Thymus (tissue), 11 donors: ENCODE data around the gene STX7. TPM values are rescaled to one million over a fixed set of nuclear protein-coding genes. Genes with fewer than 3 reads are reported as not detected.
A peak's percentile ranks its signal among the peaks of the same experiment; 100 is the strongest.

ENCODE experiments used
- DNase-seq, 9 donors: peaks; one replicate each; pipeline ENCODE4 v3.0.0-alpha.2; 2013; ENCODE audit warnings: low spot score in 9 of 9, low read depth in 6 of 9, missing footprints in 1 of 9
- H3K27ac ChIP-seq, 2 donors: one replicate each; pipeline ENCODE4 v1.5.1; 2013; ENCODE audit warnings: control low read depth in 1 of 2, low read depth in 1 of 2, low read length in 1 of 2, mild to moderate bottlenecking in 1 of 2, moderate library complexity in 1 of 2
- H3K27me3 ChIP-seq, 2 donors: one replicate each; pipeline ENCODE4 v1.5.1; 2013; ENCODE audit warnings: low read length in 1 of 2; ENCODE audit not compliant: control insufficient read depth in 2 of 2, insufficient read depth in 1 of 2
- H3K36me3 ChIP-seq, 2 donors: one replicate each; pipeline ENCODE4 v1.5.1; 2013; ENCODE audit warnings: low read length in 1 of 2, mild to moderate bottlenecking in 1 of 2, moderate library complexity in 1 of 2; ENCODE audit not compliant: control insufficient read depth in 2 of 2, insufficient read depth in 2 of 2
- H3K4me1 ChIP-seq, 2 donors: one replicate each; pipeline ENCODE4 v1.5.1; 2013; ENCODE audit warnings: low read length in 2 of 2; ENCODE audit not compliant: control insufficient read depth in 2 of 2, insufficient read depth in 2 of 2
- H3K4me3 ChIP-seq, 2 donors: one replicate each; pipeline ENCODE4 v1.5.1; 2013; ENCODE audit warnings: low read length in 2 of 2, control low read depth in 1 of 2, mild to moderate bottlenecking in 1 of 2
- H3K9me3 ChIP-seq, 2 donors: one replicate each; pipeline ENCODE4 v1.5.1; 2013; ENCODE audit warnings: low read length in 1 of 2, mild to moderate bottlenecking in 1 of 2; ENCODE audit not compliant: control insufficient read depth in 2 of 2, insufficient read depth in 1 of 2
- WGBS: extraction: QIAGEN DNeasy Blood & Tissue Kit; methylation state at CpG from one replicate; pipeline ENCODE4 v1.1.7; 2013; 5-methylcytosine and 5-hydroxymethylcytosine counted together
- polyA plus RNA-seq: library from polyadenylated mRNA; stranded (reverse); fragments of 200-250 nt; gene quantifications from one replicate; pipeline ENCODE4 v1.2.3, GENCODE V29; 2013
- total RNA-seq: library from RNA; stranded (reverse); fragments of 120-200 nt; gene quantifications from one replicate; pipeline ENCODE4 v1.2.4, GENCODE V29; 2013
- donor health status: healthy.

STX7 gene
- total and polyA plus RNA-seq, 2 donors, result 13.3 to 20.3 TPM

DNA sequence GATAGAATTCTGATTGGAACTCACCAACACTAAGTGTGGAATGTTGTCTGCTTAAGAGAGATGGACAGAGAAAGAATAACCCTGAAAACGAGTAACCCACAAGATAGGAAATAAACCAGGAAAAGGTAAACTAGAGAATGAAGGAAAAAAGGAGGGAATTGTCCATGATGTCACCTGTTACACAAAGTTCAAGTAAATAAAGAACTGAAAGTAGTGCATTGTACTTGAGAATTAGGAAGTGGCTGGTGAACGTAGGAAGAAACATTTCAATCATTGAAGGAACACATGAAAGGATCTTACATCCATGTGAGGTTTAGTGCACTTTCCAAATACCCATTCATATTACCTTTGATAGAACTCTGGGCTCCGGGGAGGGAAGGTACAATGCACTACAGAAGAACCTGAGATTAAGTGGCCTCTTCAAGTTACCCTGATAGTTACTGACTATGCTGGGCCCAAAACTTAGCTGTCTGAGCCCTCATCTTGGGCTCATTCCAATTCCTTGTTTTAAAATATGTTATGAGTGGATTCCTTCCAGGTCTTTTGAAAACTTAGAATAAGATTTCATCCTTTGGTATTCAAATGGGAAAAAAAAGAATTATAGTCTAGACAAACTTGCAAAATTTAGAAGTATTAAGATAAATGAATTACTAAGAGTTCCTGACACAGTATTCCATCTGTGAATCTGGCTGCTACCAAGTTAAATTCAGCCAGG lies 1.1 kb upstream of the STX7 start:
- WGBS, result 37% methylated on average over 3 of the region's 3 CpGs
- Histone ChIP-seq H3K27ac (no peak overlapping the region), H3K4me1 (peaks cover 5 to 7% of the 10 kb centered on the region in 2 donors), H3K36me3 (no peaks in the 10 kb centered on the region), H3K4me3 (no peak overlapping the region), H3K27me3 (peaks cover 0 to 2% of the 10 kb centered on the region in 2 donors), H3K9me3 (no peaks in the 10 kb centered on the region)
- no peak for DNase-seq

DNA sequence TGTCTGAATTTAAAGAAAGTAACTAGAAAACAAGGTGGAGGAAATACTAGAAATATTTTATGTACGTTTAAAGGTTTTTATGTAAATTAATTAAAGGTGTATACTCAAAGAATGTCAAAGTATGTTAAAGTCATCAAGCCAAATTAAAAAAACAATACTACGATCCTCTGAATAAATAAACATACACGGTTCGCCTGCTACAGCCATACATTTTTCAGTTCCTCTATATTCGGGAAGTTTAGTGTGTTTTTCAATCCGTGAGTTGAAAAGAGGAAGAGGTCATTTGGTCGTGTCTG lies 626 bp downstream of the STX7 start:
- H3K9me3 ChIP-seq, result no peaks in the 10 kb centered on the region
- H3K4me1 ChIP-seq, result peaks cover 5 to 7% of the 10 kb centered on the region in 2 donors
- H3K36me3 ChIP-seq, result no peaks in the 10 kb centered on the region
- peak overlapping the region; percentile 73 to 85 for H3K4me3 ChIP-seq
- peak overlapping the region in 1 of 2 donors; percentile 81 for H3K27ac ChIP-seq
- no peak for DNase-seq
- under 1% methylated on average over 7 of the region's 7 CpGs for WGBS
- peaks cover 0 to 2% of the 10 kb centered on the region in 2 donors for H3K27me3 ChIP-seq

DNA sequence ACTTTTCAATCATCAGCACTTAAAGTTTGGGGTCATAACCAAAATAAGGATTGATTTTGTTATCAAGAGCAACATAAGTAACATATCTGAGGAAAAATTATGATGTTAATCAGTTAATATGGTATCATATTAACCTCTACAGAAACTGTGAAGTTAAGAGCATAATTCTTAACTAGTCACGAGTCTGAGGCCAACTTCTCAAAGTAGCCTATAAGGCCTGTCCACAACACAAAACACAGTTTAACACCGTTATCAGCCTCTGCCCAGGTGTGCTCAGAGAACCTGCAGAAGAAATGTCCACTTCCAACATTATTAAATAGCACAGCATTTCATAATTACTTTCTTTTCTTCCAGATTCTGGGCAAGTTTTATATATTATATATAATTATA lies 1.1 kb downstream of the STX7 start:
- no peak for DNase-seq
- no peaks in the 10 kb centered on the region for H3K36me3 ChIP-seq
- no peak overlapping the region for H3K27ac ChIP-seq
- no peaks in the 10 kb centered on the region for H3K9me3 ChIP-seq
- peak overlapping the region; percentile 31 to 85 for H3K4me3 ChIP-seq
- peaks cover 0 to 2% of the 10 kb centered on the region in 2 donors for H3K27me3 ChIP-seq
- 24% methylated on average over 2 of the region's 2 CpGs for WGBS
- peaks cover 5 to 7% of the 10 kb centered on the region in 2 donors for H3K4me1 ChIP-seq

GRCh38 chr6:132511210-132511830 lies 1.6 kb downstream of the STX7 start:
- H3K27me3 ChIP-seq, result peaks cover 0 to under 1% of the 10 kb centered on the region in 2 donors
- H3K27ac ChIP-seq, result peak overlapping the region in 1 of 2 donors; percentile 12
- H3K4me1 ChIP-seq, result peaks cover 5 to 7% of the 10 kb centered on the region in 2 donors
- no peak overlapping the region for H3K4me3 ChIP-seq
- H3K9me3 ChIP-seq, result no peaks in the 10 kb centered on the region
- WGBS, result 73% methylated on average over 4 of the region's 4 CpGs
- DNase-seq, result no peak
- no peaks in the 10 kb centered on the region for H3K36me3 ChIP-seq

DNA sequence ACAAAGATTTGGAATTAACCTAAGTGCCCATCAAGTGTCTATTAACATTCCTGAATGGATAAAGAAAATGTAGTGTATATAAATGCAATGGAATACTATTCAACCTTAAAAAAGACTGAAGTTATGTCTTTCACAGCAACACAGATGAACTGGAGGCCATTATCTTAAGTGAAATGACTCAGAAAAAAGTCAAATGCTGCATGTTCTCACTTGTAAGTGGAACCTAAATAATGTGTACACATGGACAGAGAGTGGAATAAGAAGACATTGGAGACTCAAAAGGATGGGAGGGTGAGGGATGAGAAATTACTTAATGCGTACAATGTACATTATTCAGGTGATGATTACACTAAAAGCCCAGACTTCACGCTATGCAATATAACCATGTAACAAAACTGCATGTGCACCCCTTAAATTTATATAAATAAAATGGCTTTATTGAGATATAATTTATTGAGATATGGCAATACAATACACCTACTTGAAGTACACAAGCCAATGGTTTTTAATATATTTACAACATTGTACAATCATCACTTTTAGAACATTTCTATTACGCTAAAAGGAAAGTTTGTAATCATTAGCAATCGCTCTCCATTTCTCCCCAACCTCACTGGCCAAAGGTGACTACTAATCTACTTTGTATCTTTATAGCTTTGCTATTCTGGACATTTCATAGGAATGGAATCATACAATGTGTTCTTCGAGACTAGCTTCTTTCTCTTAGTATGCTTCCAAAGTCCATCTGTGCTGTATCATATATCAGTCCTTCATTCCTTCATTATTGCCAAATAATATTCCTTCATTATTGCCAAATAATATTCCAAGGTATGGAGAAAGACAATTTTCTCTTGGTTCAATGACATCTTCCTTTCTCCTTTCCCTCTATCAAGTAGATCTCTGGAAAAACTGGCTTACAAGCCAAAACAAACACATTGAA lies 5.8 kb downstream of the STX7 start:
- H3K9me3 ChIP-seq, result no peaks in the 10 kb centered on the region
- H3K27me3 ChIP-seq, result no peaks in the 10 kb centered on the region
- no peak for DNase-seq
- H3K27ac ChIP-seq, result no peak overlapping the region
- H3K36me3 ChIP-seq, result peaks cover 0 to 1% of the 10 kb centered on the region in 2 donors
- no peak overlapping the region for H3K4me3 ChIP-seq
- 98% methylated on average over 5 of the region's 5 CpGs for WGBS
- peaks cover 4 to 5% of the 10 kb centered on the region in 2 donors for H3K4me1 ChIP-seq

DNA sequence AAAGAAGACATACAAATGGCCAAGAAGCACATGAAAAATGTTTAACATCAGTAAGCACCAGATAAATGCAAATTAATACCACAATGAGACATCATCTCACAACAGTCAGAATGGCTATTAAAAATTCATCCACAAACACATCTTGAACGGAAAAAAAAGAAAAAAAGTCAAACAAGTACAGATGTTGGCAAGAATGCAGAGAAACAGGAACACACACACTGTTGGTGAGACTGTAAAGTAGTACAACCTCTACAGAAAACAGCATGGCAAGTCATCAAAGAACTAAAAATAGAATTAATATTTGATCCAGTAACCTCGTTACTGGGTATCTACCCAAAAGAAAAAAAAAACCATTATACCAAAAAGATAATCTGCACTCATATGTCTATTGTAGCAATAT lies 6.5 kb downstream of the STX7 start:
- WGBS, result 87% methylated on average over 2 of the region's 2 CpGs
- no peaks in the 10 kb centered on the region for H3K9me3 ChIP-seq
- H3K27ac ChIP-seq, result no peak overlapping the region
- no peak overlapping the region for H3K4me3 ChIP-seq
- peaks cover 4 to 5% of the 10 kb centered on the region in 2 donors for H3K4me1 ChIP-seq
- no peaks in the 10 kb centered on the region for H3K27me3 ChIP-seq
- H3K36me3 ChIP-seq, result peaks cover 4 to 8% of the 10 kb centered on the region in 2 donors
- no peak for DNase-seq

DNA sequence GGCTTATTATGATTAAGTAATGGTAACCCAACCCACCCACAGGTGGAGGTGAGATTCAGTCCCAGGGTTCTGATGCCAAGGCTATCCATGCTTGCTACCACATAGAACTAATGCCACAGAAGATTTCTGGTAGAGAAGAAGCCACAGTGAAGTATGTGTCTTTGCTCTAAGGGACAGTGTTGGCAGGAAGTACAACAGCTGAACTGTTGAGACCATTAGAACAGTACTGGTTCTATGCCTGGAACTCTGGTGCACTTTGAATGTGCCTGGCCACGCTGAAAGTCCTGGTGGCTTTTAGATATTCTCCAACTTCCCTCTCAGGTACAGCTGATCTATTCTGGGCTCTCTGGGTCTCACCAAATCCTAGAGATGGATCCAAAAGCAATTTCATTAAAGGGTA lies 7.8 kb downstream of the STX7 start:
- no peaks in the 10 kb centered on the region for H3K4me1 ChIP-seq
- H3K9me3 ChIP-seq, result no peaks in the 10 kb centered on the region
- no peak overlapping the region for H3K27ac ChIP-seq
- 98% methylated on average over 1 of the region's 1 CpG for WGBS
- H3K4me3 ChIP-seq, result no peak overlapping the region
- H3K27me3 ChIP-seq, result no peaks in the 10 kb centered on the region
- no peak for DNase-seq
- H3K36me3 ChIP-seq, result peaks cover 6 to 11% of the 10 kb centered on the region in 2 donors

- H3K27me3 ChIP-seq, result no peaks in the 10 kb centered on the region
- peaks cover 6 to 11% of the 10 kb centered on the region in 2 donors for H3K36me3 ChIP-seq
- H3K4me1 ChIP-seq, result no peaks in the 10 kb centered on the region
- 95% methylated on average over 5 of the region's 5 CpGs for WGBS
- no peak overlapping the region for H3K4me3 ChIP-seq
- no peaks in the 10 kb centered on the region for H3K9me3 ChIP-seq
- no peak overlapping the region for H3K27ac ChIP-seq
- DNase-seq, result no peak
Observed at GRCh38 chr6:132504757-132505156, 8.2 kb downstream of the STX7 start.

- no peak overlapping the region for H3K27ac ChIP-seq
- peaks cover 6 to 17% of the 10 kb centered on the region in 2 donors for H3K36me3 ChIP-seq
- no peaks in the 10 kb centered on the region for H3K9me3 ChIP-seq
- H3K27me3 ChIP-seq, result no peaks in the 10 kb centered on the region
- DNase-seq, result no peak
- 90% methylated on average over 4 of the region's 4 CpGs for WGBS
- H3K4me3 ChIP-seq, result no peak overlapping the region
- no peaks in the 10 kb centered on the region for H3K4me1 ChIP-seq
Observed at GRCh38 chr6:132499757-132500156, 13.2 kb downstream of the STX7 start.
